Liver (tissue), 9 donors: Measurements from ENCODE around the gene TSKS. TPM values are rescaled to one million over a fixed set of nuclear protein-coding genes. Genes with fewer than 3 reads are reported as not detected.

Source experiments
- DNase-seq: peaks from one replicate; pipeline ENCODE4 v3.0.0-alpha.2; 2017; ENCODE audit warnings: low spot score
- H3K27ac ChIP-seq, 2 donors: one replicate each; pipeline ENCODE4 v1.7.0; 2013; ENCODE audit warnings: inconsistent platforms in 2 of 2, low read length in 2 of 2, control low read depth in 1 of 2, low read depth in 1 of 2, mild to moderate bottlenecking in 1 of 2
- H3K27me3 ChIP-seq, 4 donors: one replicate each; pipeline versions ENCODE4 v1.6.1 to v1.7.0; 2013; ENCODE audit warnings: low read length in 3 of 4, inconsistent platforms in 1 of 4, mild to moderate bottlenecking in 1 of 4, moderate library complexity in 1 of 4; ENCODE audit not compliant: control insufficient read depth in 4 of 4, insufficient read depth in 4 of 4
- H3K36me3 ChIP-seq, 4 donors: one replicate each; pipeline versions ENCODE4 v1.6.1 to v1.7.0; 2013; ENCODE audit warnings: low read length in 3 of 4, mild to moderate bottlenecking in 3 of 4, low read depth in 1 of 4, moderate library complexity in 1 of 4; ENCODE audit not compliant: control insufficient read depth in 4 of 4, insufficient read depth in 3 of 4
- H3K4me1 ChIP-seq, 4 donors: one replicate each; pipeline versions ENCODE4 v1.6.1 to v1.7.0; 2013; ENCODE audit warnings: low read length in 3 of 4, mild to moderate bottlenecking in 3 of 4, moderate library complexity in 1 of 4; ENCODE audit not compliant: control insufficient read depth in 4 of 4, insufficient read depth in 4 of 4
- H3K4me3 ChIP-seq, 3 donors: one replicate each; pipeline versions ENCODE4 v1.6.1 to v1.7.0; 2013; ENCODE audit warnings: low read length in 3 of 3, control low read depth in 1 of 3, low read depth in 1 of 3, mild to moderate bottlenecking in 1 of 3
- H3K9ac ChIP-seq, 2 donors: one replicate each; pipeline ENCODE4 v1.7.0; 2013; ENCODE audit warnings: low read length in 2 of 2, mild to moderate bottlenecking in 2 of 2, moderate library complexity in 2 of 2, control low read depth in 1 of 2, low read depth in 1 of 2
- H3K9me3 ChIP-seq, 4 donors: one replicate each; pipeline versions ENCODE4 v1.6.1 to v1.7.0; 2013; ENCODE audit warnings: low read length in 3 of 4; ENCODE audit not compliant: control insufficient read depth in 4 of 4
- CTCF ChIP-seq: fragments of 150-350 bp; IDR thresholded peaks from 2 replicates; pipeline ENCODE4 v1.5.1; 2017; ENCODE audit warnings: improper control_type of control experiment, low read depth, low read length; ENCODE audit not compliant: missing input control
- EGR1 ChIP-seq, 2 donors: IDR thresholded peaks; 2 replicates each; pipeline ENCODE4 v1.6.1; 2016 to 2018; ENCODE audit warnings: antibody characterized with exemption in 2 of 2, low read depth in 2 of 2
- FOXA1 ChIP-seq: IDR thresholded peaks from 2 replicates; pipeline ENCODE4 v1.6.1; 2016; ENCODE audit warnings: antibody characterized with exemption
- FOXA2 ChIP-seq: IDR thresholded peaks from 2 replicates; pipeline ENCODE4 v1.6.1; 2016; ENCODE audit warnings: antibody characterized with exemption
- GABPA ChIP-seq, 2 donors: IDR thresholded peaks in 1 of 2; conservative IDR thresholded peaks in 1 of 2; 2 replicates each; pipeline ENCODE4 v1.6.1; 2016; ENCODE audit warnings: antibody characterized with exemption in 2 of 2, mild to moderate bottlenecking in 1 of 2, moderate library complexity in 1 of 2
- HNF4A ChIP-seq, 2 donors: conservative IDR thresholded peaks; 2 replicates each; pipeline ENCODE4 v1.6.1; 2016; ENCODE audit warnings: antibody characterized with exemption in 2 of 2, mild to moderate bottlenecking in 2 of 2
- JUND ChIP-seq, 2 donors: IDR thresholded peaks; 2 replicates each; pipeline ENCODE4 v1.6.1; 2016; ENCODE audit warnings: antibody characterized with exemption in 2 of 2
- MAX ChIP-seq: IDR thresholded peaks from 2 replicates; pipeline ENCODE4 v1.6.1; 2016; ENCODE audit warnings: antibody characterized with exemption
- NR2F2 ChIP-seq: IDR thresholded peaks from 2 replicates; pipeline ENCODE4 v1.6.1; 2016; ENCODE audit warnings: antibody characterized with exemption
- RAD21 ChIP-seq, 2 donors: IDR thresholded peaks; 2 replicates each; pipeline ENCODE4 v1.6.1; 2016; ENCODE audit warnings: antibody characterized with exemption in 2 of 2, mild to moderate bottlenecking in 2 of 2
- REST ChIP-seq: IDR thresholded peaks from 2 replicates; pipeline ENCODE4 v1.6.1; 2016; ENCODE audit warnings: antibody characterized with exemption, mild to moderate bottlenecking
- RXRA ChIP-seq, 2 donors: IDR thresholded peaks; 2 replicates each; pipeline ENCODE4 v1.6.1; 2017 to 2018; ENCODE audit warnings: antibody characterized with exemption in 2 of 2, mild to moderate bottlenecking in 1 of 2
- SP1 ChIP-seq: IDR thresholded peaks from 2 replicates; pipeline ENCODE4 v1.6.1; 2018; ENCODE audit warnings: antibody characterized with exemption, mild to moderate bottlenecking
- TAF1 ChIP-seq: conservative IDR thresholded peaks from 2 replicates; pipeline ENCODE4 v1.6.1; 2016; ENCODE audit warnings: antibody characterized with exemption, mild to moderate bottlenecking
- YY1 ChIP-seq: IDR thresholded peaks from 2 replicates; pipeline ENCODE4 v1.6.1; 2016; ENCODE audit warnings: antibody characterized with exemption, mild to moderate bottlenecking
- ZBTB33 ChIP-seq: IDR thresholded peaks from 2 replicates; pipeline ENCODE4 v1.6.1; 2016; ENCODE audit warnings: antibody characterized with exemption
- WGBS: extraction: QIAGEN DNeasy Blood & Tissue Kit; methylation state at CpG from one replicate; pipeline ENCODE4 v1.1.7; 2013; 5-methylcytosine and 5-hydroxymethylcytosine counted together
- polyA plus RNA-seq, 2 donors: library from polyadenylated mRNA; stranded (reverse) in 1 of 2; unstranded in 1 of 2; fragments of 200-250 nt in 1 of 2; fragments of >200 nt in 1 of 2; fragmentation: Nextera tagmentation in 1 of 2; extraction: Ambion mirVana in 1 of 2; gene quantifications; one replicate each; pipeline versions ENCODE4 v1.2.1 to v1.2.3, GENCODE V29; 2013 to 2015
- total RNA-seq, 2 donors: library from RNA; depleted of rRNA; stranded (reverse); fragments of >200 nt; gene quantifications; one replicate each; pipeline ENCODE4 v1.2.3, GENCODE V29; 2014
- donor health status: healthy.
- donor health status: healthy.
- donor health status: healthy.
- donor health status: healthy.
- donor health status: healthy.

TSKS gene
- total and polyA plus RNA-seq, 4 donors, result 0.07 to 0.61 (median 0.08) TPM; not detected in 1

- Histone ChIP-seq H3K4me3 (no peak overlapping the region), H3K4me1 (no peaks in the 10 kb centered on the region), H3K27ac (no peak overlapping the region), H3K27me3 (no peaks in the 10 kb centered on the region), H3K9me3 (no peaks in the 10 kb centered on the region), H3K9ac (no peak overlapping the region), H3K36me3 (peaks cover 41 to 83% (median 60%) of the 10 kb centered on the region in 4 donors)
- WGBS, result 96% methylated on average over 11 of the region's 11 CpGs
- no peak for TF ChIP-seq TAF1
- TF ChIP-seq REST, result no peak
- no peak for TF ChIP-seq NR2F2
- no peak for TF ChIP-seq EGR1 (IDR thresholded peaks at IDR 0.05; ENCODE audit: low read depth in 2 of 2)
- TF ChIP-seq FOXA2, result no peak
- no peak for TF ChIP-seq JUND (IDR thresholded peaks at IDR 0.05)
- TF ChIP-seq RAD21 (IDR thresholded peaks at IDR 0.05), result no peak
- no peak for TF ChIP-seq HNF4A (conservative IDR thresholded peaks at IDR 0.05)
- TF ChIP-seq ZBTB33, result no peak
- DNase-seq, result no peak
Measured at GRCh38 chr19:49798574-49798973, 35.5 kb upstream of the TSKS start.

- Histone ChIP-seq H3K4me3 (no peak overlapping the region), H3K36me3 (peaks cover 35 to 84% (median 58%) of the 10 kb centered on the region in 4 donors), H3K9me3 (no peaks in the 10 kb centered on the region), H3K9ac (no peak overlapping the region), H3K4me1 (no peaks in the 10 kb centered on the region), H3K27me3 (no peaks in the 10 kb centered on the region), H3K27ac (no peak overlapping the region)
- no peak for DNase-seq
- TF ChIP-seq FOXA2 (no peak), REST (no peak), FOXA1 (no peak), GABPA (IDR thresholded peaks at IDR 0.05 in 1 of 2, conservative IDR thresholded peaks at IDR 0.05 in 1 of 2) (no peak), SP1 (no peak), MAX (no peak), HNF4A (conservative IDR thresholded peaks at IDR 0.05) (no peak), CTCF (no peak), NR2F2 (no peak), RAD21 (IDR thresholded peaks at IDR 0.05) (no peak), RXRA (IDR thresholded peaks at IDR 0.05) (no peak), YY1 (no peak)
- WGBS, result 97% methylated on average over 20 of the region's 20 CpGs
Measured at GRCh38 chr19:49795615-49796014, 32.5 kb upstream of the TSKS start.
